K562 (cell line): ENCODE measurements around the gene DOLPP1. TPM values are rescaled to one million over a fixed set of nuclear protein-coding genes. Genes with fewer than 3 reads are reported as not detected.

Source experiments
- ATAC-seq: fragments of 200-7000 bp; cut with Tn5 transposase; 3 replicates; pipeline ENCODE4 v1.9.1; 2020; ENCODE audit warnings: moderate library complexity
- BruUV-seq: library from RNA; stranded (reverse); fragments of 400-500 nt; replicated peaks from 2 replicates; lab custom pipeline; 2021; lab: Mats Ljungman, UMichigan
- CTCF ChIA-PET: fragments of 300-600 bp; formaldehyde crosslinking; extraction: SDS; loops from one replicate; lab custom pipeline; 2021; ENCODE audit warnings: low intra/inter-chr PET ratio; lab: Yijun Ruan, JAX
- POLR2A ChIA-PET: fragments of 300-600, 350-650 bp; sonication (Branson Sonifier 250); formaldehyde crosslinking; extraction: SDS; loops from one replicate; lab custom pipeline; 2021; ENCODE audit warnings: antibody characterized with exemption, inconsistent platforms; lab: Yijun Ruan, JAX
- DNase-seq, 4 experiments: peaks; one replicate each; pipeline versions ENCODE4 v3.0.0 to v3.0.0-alpha.2; 2011 to 2018; ENCODE audit warnings: low spot score in 3 of 4, mixed read lengths in 3 of 4; ENCODE audit errors: extremely low read depth in 1 of 4
- FAIRE-seq: peaks from 2 replicates; lab custom pipeline; 2011; peaks lifted over from hg19 to GRCh38; lab: Jason Lieb, UNC
- H2AFZ ChIP-seq: 2 replicates; pipeline ENCODE4 v1.6.0; 2011; ENCODE audit warnings: low read depth, low read length, control low read depth, inconsistent platforms
- H3K27ac ChIP-seq: fragments of 200-600 bp; 3 replicates; pipeline ENCODE4 v1.8.0; 2011; ENCODE audit warnings: low read depth, mild to moderate bottlenecking, control low read depth, inconsistent platforms, low read length, moderate library complexity, mixed read lengths; ENCODE audit errors: extremely low read depth
- H3K27me3 ChIP-seq, 2 experiments: fragments of 300-600 bp in 1 of 2; 2 replicates in 1 of 2; 3 replicates in 1 of 2; pipeline versions ENCODE4 v1.6.0 to v1.8.0; 2011; ENCODE audit warnings: inconsistent platforms in 2 of 2, low read length in 2 of 2, mild to moderate bottlenecking in 1 of 2, mixed read lengths in 1 of 2, moderate library complexity in 1 of 2; ENCODE audit not compliant: control insufficient read depth in 2 of 2, insufficient read depth in 2 of 2
- H3K36me3 ChIP-seq: fragments of 300-600 bp; 3 replicates; pipeline ENCODE4 v1.8.0; 2011; ENCODE audit warnings: mild to moderate bottlenecking, low read length, inconsistent platforms; ENCODE audit not compliant: control insufficient read depth, insufficient read depth
- H3K4me1 ChIP-seq, 2 experiments: fragments of 200-600 bp in 1 of 2; replicated peaks in 1 of 2; 2 replicates in 1 of 2; 3 replicates in 1 of 2; pipeline versions ENCODE4 v1.5.1 to v1.8.0; 2011; ENCODE audit warnings: inconsistent platforms in 2 of 2, low read length in 2 of 2, mild to moderate bottlenecking in 1 of 2, mixed read lengths in 1 of 2, moderate library complexity in 1 of 2; ENCODE audit not compliant: control insufficient read depth in 2 of 2, insufficient read depth in 2 of 2
- H3K4me2 ChIP-seq: 2 replicates; pipeline ENCODE4 v1.6.1; 2011; ENCODE audit warnings: low read length, control low read depth, inconsistent platforms, mixed read lengths; ENCODE audit not compliant: insufficient read depth
- H3K4me3 ChIP-seq: fragments of 200-600 bp; sonication (generic), shearing (Covaris generic); 2 replicates; pipeline ENCODE4 v1.5.1; 2016; ENCODE audit warnings: control low read depth, inconsistent platforms
- H3K79me2 ChIP-seq: fragments of 200-600 bp; 3 replicates; pipeline ENCODE4 v1.8.0; 2011; ENCODE audit warnings: low read length, inconsistent platforms; ENCODE audit not compliant: control insufficient read depth, insufficient read depth
- H3K9ac ChIP-seq, 2 experiments: 2 replicates each; pipeline versions ENCODE4 v1.6.0 to v1.6.1; 2011; ENCODE audit warnings: low read depth in 2 of 2, low read length in 2 of 2, control low read depth in 1 of 2, inconsistent platforms in 1 of 2, mild to moderate bottlenecking in 1 of 2, mixed read lengths in 1 of 2; ENCODE audit not compliant: insufficient read depth in 1 of 2
- H3K9me1 ChIP-seq: one replicate; pipeline ENCODE4 v1.6.0; 2011; ENCODE audit warnings: inconsistent platforms, mild to moderate bottlenecking, low read length, moderate library complexity; ENCODE audit not compliant: control insufficient read depth, insufficient read depth
- H3K9me3 ChIP-seq: replicated peaks from 2 replicates; pipeline ENCODE4 v1.5.1; 2011; ENCODE audit warnings: low read depth, low read length, inconsistent platforms; ENCODE audit not compliant: control insufficient read depth, insufficient read depth
- H4K20me1 ChIP-seq: replicated peaks from 2 replicates; pipeline ENCODE4 v1.6.1; 2011; ENCODE audit warnings: low read length, inconsistent platforms, mixed read lengths; ENCODE audit not compliant: control insufficient read depth, insufficient read depth
- CEBPB ChIP-seq: fragments of 450-650 bp; IDR thresholded peaks from 2 replicates; pipeline ENCODE4 v1.6.1; 2016; ENCODE audit warnings: missing genetic modification characterization, missing compliant biosample characterization
- EP300 ChIP-seq: IDR thresholded peaks from 2 replicates; pipeline ENCODE4 v1.6.1; 2012; ENCODE audit warnings: low read length, improper control_type of control experiment
- POLR2AphosphoS2 ChIP-seq: IDR thresholded peaks from 2 replicates; pipeline ENCODE4 v1.6.1; 2012; ENCODE audit warnings: low read length, improper control_type of control experiment
- RBM25 ChIP-seq: fragments of 200-400 bp; formaldehyde crosslinking; IDR thresholded peaks from 2 replicates; pipeline ENCODE4 v1.6.1; 2018; ENCODE audit warnings: low read length, low read depth, moderate library complexity; ENCODE audit not compliant: severe bottlenecking
- RBM39 ChIP-seq: fragments of 200-400 bp; formaldehyde crosslinking; optimal IDR thresholded peaks from 2 replicates; pipeline ENCODE3; 2018; ENCODE audit warnings: low read depth, low read length
- RFX5 ChIP-seq: IDR thresholded peaks from 2 replicates; pipeline ENCODE4 v1.6.1; 2011; ENCODE audit warnings: low read depth, mild to moderate bottlenecking, improper control_type of control experiment, low read length
- RUNX1 ChIP-seq: sonication (generic); IDR thresholded peaks from 2 replicates; pipeline ENCODE4 v1.6.1; 2016; ENCODE audit warnings: antibody characterized with exemption, low read depth
- SETDB1 ChIP-seq: IDR thresholded peaks from one replicate; pipeline ENCODE4 v1.6.1; 2012; ENCODE audit warnings: low read length, control low read depth, inconsistent platforms
- SREBF1 ChIP-seq: fragments of 150-350 bp; IDR thresholded peaks from 2 replicates; pipeline ENCODE4 v1.6.1; 2014; ENCODE audit warnings: antibody characterized with exemption, low read depth, low read length, borderline replicate concordance
- TEAD4 ChIP-seq, 2 experiments: sonication (generic) in 1 of 2; formaldehyde crosslinking in 1 of 2; IDR thresholded peaks; 2 replicates each; pipeline versions ENCODE4 v1.6.1 to v1.8.0; 2012 to 2022; ENCODE audit warnings: borderline replicate concordance in 1 of 2, inconsistent platforms in 1 of 2, low read length in 1 of 2, mild to moderate bottlenecking in 1 of 2, missing genetic modification reagents in 1 of 2
- XRCC4 ChIP-seq: IDR thresholded peaks from one replicate; pipeline ENCODE4 v1.6.1; 2011; ENCODE audit not compliant: insufficient read depth, insufficient read length; ENCODE audit errors: extremely low read depth
- ZNF184 ChIP-seq: sonication (generic); formaldehyde crosslinking; IDR thresholded peaks from 2 replicates; pipeline ENCODE4 v1.5.0; 2020; ENCODE audit warnings: missing genetic modification reagents
- WGBS: fragments of 100-300 bp; shearing (Covaris generic); methylation state at CpG from one replicate; pipeline ENCODE4 v1.1.6; 2016; ENCODE audit warnings: low coverage, mixed read lengths; ENCODE audit not compliant: insufficient coverage; ENCODE audit errors: missing lambda C conversion rate; 5-methylcytosine and 5-hydroxymethylcytosine counted together
- in situ Hi-C: fragments of 300-500 bp; cut with MboI; formaldehyde crosslinking; loops from 4 replicates; pipeline ENCODE4 v1.15.0; 2018; ENCODE audit warnings: inconsistent platforms, mixed read lengths
- intact Hi-C: fragments of 100-400 bp; cut with micrococcal nuclease; formaldehyde crosslinking; loops from 2 replicates; pipeline ENCODE4 v1.14.2; 2022
- polyA plus RNA-seq, 8 experiments: library from polyadenylated mRNA; depleted of rRNA in 4 of 8; stranded (reverse) in 5 of 8; unstranded in 3 of 8; fragments of >200 nt; fragmentation: Nextera tagmentation in 2 of 8; fragmentation: Illumina TruSeq in 1 of 8; extraction: Ambion mirVana in 2 of 8; extraction: Trizol in 1 of 8; gene quantifications; 2 replicates each; pipeline versions ENCODE4 v1.2.1 to v1.2.3, GENCODE V29; 2011 to 2014; ENCODE audit warnings: inconsistent platforms in 1 of 8, missing spikeins in 1 of 8
- total RNA-seq, 7 experiments: library from RNA; depleted of rRNA in 6 of 7; stranded (reverse); fragments of >200 nt in 6 of 7; fragmentation: Illumina TruSeq in 2 of 7; extraction: Trizol in 2 of 7; gene quantifications; 2 replicates each; pipeline versions ENCODE4 v1.2.1 to v1.2.3, GENCODE V29; 2011 to 2021; ENCODE audit warnings: low replicate concordance in 1 of 7
- TF ChIP-seq, protein P1 (sequence below): sonication (generic); formaldehyde crosslinking; IDR thresholded peaks from 2 replicates; pipeline ENCODE4 v1.8.1; 2022; ENCODE audit warnings: missing genetic modification reagents
- TF ChIP-seq, protein P2 (sequence below): sonication (generic); formaldehyde crosslinking; IDR thresholded peaks from 2 replicates; pipeline ENCODE4 v1.8.0; 2022; ENCODE audit warnings: mild to moderate bottlenecking, missing genetic modification reagents
- TF ChIP-seq, protein P3 (sequence below): fragments of 450-650 bp; conservative IDR thresholded peaks from 2 replicates; pipeline ENCODE4 v1.6.1; 2016; ENCODE audit warnings: missing genetic modification characterization, low read depth, mild to moderate bottlenecking, control low read depth, missing compliant biosample characterization
- TF ChIP-seq, protein P4 (sequence below): fragments of 200-800 bp; sonication (Bioruptor generic); IDR thresholded peaks from 2 replicates; pipeline ENCODE4 v1.6.1; 2017; ENCODE audit warnings: missing genetic modification characterization, missing compliant biosample characterization

The DOLPP1 gene
- total and polyA plus RNA-seq, 9 of the 15 experiments (the other 6 are each of a cell fraction or from before 2014, with no cell fraction given), result 3.0 to 39.8 (median 30.5) TPM

DNA sequence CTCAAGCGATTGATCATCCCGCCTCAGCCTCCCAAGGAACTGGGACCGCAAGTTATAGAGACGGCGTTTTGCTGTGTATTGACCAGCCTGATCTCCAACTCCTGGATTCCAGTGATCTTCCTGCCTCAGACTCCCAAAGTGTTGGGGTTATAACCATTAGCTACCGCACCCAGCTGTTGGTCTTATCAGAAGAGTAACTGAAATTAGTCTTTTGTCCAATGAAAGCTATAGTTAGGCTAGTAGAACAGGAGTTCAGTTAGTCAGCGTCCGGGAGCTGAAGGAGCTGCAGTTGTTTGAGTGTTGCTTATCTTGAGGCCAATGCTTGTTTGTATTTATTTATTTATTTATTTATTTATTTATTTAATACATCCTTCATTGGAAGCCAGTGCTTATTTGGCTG, 47.7 kb upstream of the DOLPP1 start:
- intact Hi-C loops, result no loop called here
- H3K4me3 ChIP-seq, result no peak overlapping the region
- H2AFZ ChIP-seq, result peak overlapping the region; percentile 96
- peak overlapping the region; percentile 3 to 36; a peak in 2 of 4 replicates for H3K9ac ChIP-seq
- CTCF ChIA-PET, result no interaction called here
- peaks cover 18% of the 10 kb centered on the region for H3K79me2 ChIP-seq
- H3K27ac ChIP-seq, result peak overlapping the region; percentile 72
- no peaks in the 10 kb centered on the region for H3K27me3 ChIP-seq
- no peaks in the 10 kb centered on the region for H3K36me3 ChIP-seq
- peaks cover 42 to 69% of the 10 kb centered on the region in 2 experiments for H3K4me1 ChIP-seq
- H3K9me1 ChIP-seq, result peaks cover 1% of the 10 kb centered on the region
- H4K20me1 ChIP-seq, result no peaks in the 10 kb centered on the region; the same call in 1 of the 2 replicates
- FAIRE-seq, result peak; percentile 77
- 10% methylated on average over 8 of the region's 8 CpGs for WGBS
- no peaks in the 10 kb centered on the region for H3K9me3 ChIP-seq
- H3K4me2 ChIP-seq, result peak overlapping the region; percentile 71
- in situ Hi-C loops, result no loop called here
- POLR2A ChIA-PET, result interaction anchor here (0.8 kb wide), 1 partner anchor 422 kb away, joined by 3 read pairs; no protein-coding TSS in a partner anchor
- DNase-seq, result peak in 3 of 4 experiments; percentile 12 to 69 (median 54)
- no TSS peak for BruUV-seq
- no peak for ATAC-seq
- TF ChIP-seq POLR2AphosphoS2 (no peak), RFX5 (no peak), CEBPB (tag) (no peak), RBM25 (no peak), SETDB1 (no peak), SREBF1 (no peak), RBM39 (no peak), XRCC4 (no peak), RUNX1 (no peak), ZNF184 (CRISPR knock-in tag) (no peak), EP300 (peak; percentile 51), TEAD4 (IDR thresholded peaks at IDR 0.05; ENCODE audit: low read length) (peak; percentile 10; the same call in 1 of the 2 replicates), TEAD4 (CRISPR knock-in tag; IDR thresholded peaks at IDR 0.05; ENCODE audit: borderline replicate concordance) (no peak)
- TF ChIP-seq, protein P1, sequence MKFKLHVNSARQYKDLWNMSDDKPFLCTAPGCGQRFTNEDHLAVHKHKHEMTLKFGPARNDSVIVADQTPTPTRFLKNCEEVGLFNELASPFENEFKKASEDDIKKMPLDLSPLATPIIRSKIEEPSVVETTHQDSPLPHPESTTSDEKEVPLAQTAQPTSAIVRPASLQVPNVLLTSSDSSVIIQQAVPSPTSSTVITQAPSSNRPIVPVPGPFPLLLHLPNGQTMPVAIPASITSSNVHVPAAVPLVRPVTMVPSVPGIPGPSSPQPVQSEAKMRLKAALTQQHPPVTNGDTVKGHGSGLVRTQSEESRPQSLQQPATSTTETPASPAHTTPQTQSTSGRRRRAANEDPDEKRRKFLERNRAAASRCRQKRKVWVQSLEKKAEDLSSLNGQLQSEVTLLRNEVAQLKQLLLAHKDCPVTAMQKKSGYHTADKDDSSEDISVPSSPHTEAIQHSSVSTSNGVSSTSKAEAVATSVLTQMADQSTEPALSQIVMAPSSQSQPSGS, result no peak
- TF ChIP-seq, protein P2, sequence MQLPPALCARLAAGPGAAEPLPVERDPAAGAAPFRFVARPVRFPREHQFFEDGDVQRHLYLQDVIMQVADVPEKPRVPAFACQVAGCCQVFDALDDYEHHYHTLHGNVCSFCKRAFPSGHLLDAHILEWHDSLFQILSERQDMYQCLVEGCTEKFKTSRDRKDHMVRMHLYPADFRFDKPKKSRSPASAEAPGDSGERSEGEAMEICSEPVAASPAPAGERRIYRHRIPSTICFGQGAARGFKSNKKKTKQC (CRISPR knock-in tag), result no peak
- TF ChIP-seq, protein P3, sequence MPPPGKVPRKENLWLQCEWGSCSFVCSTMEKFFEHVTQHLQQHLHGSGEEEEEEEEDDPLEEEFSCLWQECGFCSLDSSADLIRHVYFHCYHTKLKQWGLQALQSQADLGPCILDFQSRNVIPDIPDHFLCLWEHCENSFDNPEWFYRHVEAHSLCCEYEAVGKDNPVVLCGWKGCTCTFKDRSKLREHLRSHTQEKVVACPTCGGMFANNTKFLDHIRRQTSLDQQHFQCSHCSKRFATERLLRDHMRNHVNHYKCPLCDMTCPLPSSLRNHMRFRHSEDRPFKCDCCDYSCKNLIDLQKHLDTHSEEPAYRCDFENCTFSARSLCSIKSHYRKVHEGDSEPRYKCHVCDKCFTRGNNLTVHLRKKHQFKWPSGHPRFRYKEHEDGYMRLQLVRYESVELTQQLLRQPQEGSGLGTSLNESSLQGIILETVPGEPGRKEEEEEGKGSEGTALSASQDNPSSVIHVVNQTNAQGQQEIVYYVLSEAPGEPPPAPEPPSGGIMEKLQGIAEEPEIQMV (tag), result peak; percentile 55; the same call in 1 of the 2 replicates
- TF ChIP-seq, protein P4, sequence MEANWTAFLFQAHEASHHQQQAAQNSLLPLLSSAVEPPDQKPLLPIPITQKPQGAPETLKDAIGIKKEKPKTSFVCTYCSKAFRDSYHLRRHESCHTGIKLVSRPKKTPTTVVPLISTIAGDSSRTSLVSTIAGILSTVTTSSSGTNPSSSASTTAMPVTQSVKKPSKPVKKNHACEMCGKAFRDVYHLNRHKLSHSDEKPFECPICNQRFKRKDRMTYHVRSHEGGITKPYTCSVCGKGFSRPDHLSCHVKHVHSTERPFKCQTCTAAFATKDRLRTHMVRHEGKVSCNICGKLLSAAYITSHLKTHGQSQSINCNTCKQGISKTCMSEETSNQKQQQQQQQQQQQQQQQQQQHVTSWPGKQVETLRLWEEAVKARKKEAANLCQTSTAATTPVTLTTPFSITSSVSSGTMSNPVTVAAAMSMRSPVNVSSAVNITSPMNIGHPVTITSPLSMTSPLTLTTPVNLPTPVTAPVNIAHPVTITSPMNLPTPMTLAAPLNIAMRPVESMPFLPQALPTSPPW (CRISPR knock-in tag), result peak; percentile 39; the same call in 1 of the 2 replicates
